Calu3 (cell line): ENCODE results near the gene FUNDC2. TPM values are rescaled to one million over a fixed set of nuclear protein-coding genes. Genes with fewer than 3 reads are reported as not detected.

ENCODE experiments used
- BruUV-seq: library from RNA; stranded (reverse); fragments of 400-500 nt; replicated peaks from 2 replicates; lab custom pipeline; 2021; lab: Mats Ljungman, UMichigan
- CTCF ChIA-PET: fragments of 300-600 bp; sonication (Branson Sonifier 250); formaldehyde crosslinking; loops from one replicate; lab custom pipeline; 2022; ENCODE audit warnings: antibody characterized with exemption; lab: Charles Lee
- DNase-seq: peaks from one replicate; pipeline ENCODE4 v3.0.0; 2022
- H3K27ac Mint-ChIP-seq: one replicate; pipeline ENCODE4 v1.8.0; 2022; ENCODE audit warnings: mixed read lengths; ENCODE audit not compliant: unreplicated experiment
- H3K27me3 Mint-ChIP-seq: one replicate; pipeline ENCODE4 v1.8.0; 2022; ENCODE audit warnings: mixed read lengths; ENCODE audit not compliant: unreplicated experiment
- H3K36me3 Mint-ChIP-seq: one replicate; pipeline ENCODE4 v1.8.0; 2022; ENCODE audit warnings: mild to moderate bottlenecking, moderate library complexity, mixed read lengths; ENCODE audit not compliant: insufficient read depth, unreplicated experiment
- H3K4me1 Mint-ChIP-seq: one replicate; pipeline ENCODE4 v1.8.0; 2022; ENCODE audit warnings: mild to moderate bottlenecking, low read depth, mixed read lengths; ENCODE audit not compliant: unreplicated experiment
- H3K4me3 Mint-ChIP-seq: one replicate; pipeline ENCODE4 v1.8.0; 2022; ENCODE audit warnings: mild to moderate bottlenecking, low read depth, moderate library complexity, mixed read lengths; ENCODE audit not compliant: unreplicated experiment
- H3K9me3 Mint-ChIP-seq: one replicate; pipeline ENCODE4 v1.8.0; 2022; ENCODE audit warnings: low read depth, mixed read lengths; ENCODE audit not compliant: unreplicated experiment
- CTCF ChIP-seq: fragments of 200-600 bp; IDR thresholded peaks from one replicate; pipeline ENCODE4 v1.8.0; 2022; ENCODE audit warnings: antibody characterized with exemption; ENCODE audit not compliant: unreplicated experiment
- intact Hi-C: fragments of 100-400 bp; cut with micrococcal nuclease; formaldehyde crosslinking; loops from one replicate; pipeline ENCODE4 v1.10.0; 2022; ENCODE audit not compliant: unreplicated experiment
- total RNA-seq: library from RNA; stranded (reverse); gene quantifications from 2 replicates; pipeline ENCODE4 v1.2.3, GENCODE V29; 2022

The FUNDC2 gene
- total RNA-seq, 1 experiment from 2014 or later, result 45.4 TPM

- Mint-ChIP-seq H3K27me3 (no peaks in the 10 kb centered on the region), H3K27ac (no peak overlapping the region), H3K4me1 (no peaks in the 10 kb centered on the region), H3K4me3 (no peak overlapping the region), H3K9me3 (no peaks in the 10 kb centered on the region), H3K36me3 (no peaks in the 10 kb centered on the region)
- TF ChIP-seq CTCF, result no peak
- CTCF ChIA-PET, result no interaction called here
- BruUV-seq, result no TSS peak
- DNase-seq, result no peak
- intact Hi-C loops, result no loop called here
These were observed 35.6 kb upstream of the FUNDC2 start for GRCh38 chrX:154991039-154991438.

- Mint-ChIP-seq H3K27me3 (no peaks in the 10 kb centered on the region), H3K36me3 (no peaks in the 10 kb centered on the region), H3K9me3 (no peaks in the 10 kb centered on the region), H3K4me3 (no peak overlapping the region), H3K27ac (no peak overlapping the region), H3K4me1 (no peaks in the 10 kb centered on the region)
- TF ChIP-seq CTCF, result no peak
- CTCF ChIA-PET, result no interaction called here
- DNase-seq, result no peak
- intact Hi-C loops, result no loop called here
- no TSS peak for BruUV-seq
These were observed 35.2 kb upstream of the FUNDC2 start for GRCh38 chrX:154991476-154991875.

DNA sequence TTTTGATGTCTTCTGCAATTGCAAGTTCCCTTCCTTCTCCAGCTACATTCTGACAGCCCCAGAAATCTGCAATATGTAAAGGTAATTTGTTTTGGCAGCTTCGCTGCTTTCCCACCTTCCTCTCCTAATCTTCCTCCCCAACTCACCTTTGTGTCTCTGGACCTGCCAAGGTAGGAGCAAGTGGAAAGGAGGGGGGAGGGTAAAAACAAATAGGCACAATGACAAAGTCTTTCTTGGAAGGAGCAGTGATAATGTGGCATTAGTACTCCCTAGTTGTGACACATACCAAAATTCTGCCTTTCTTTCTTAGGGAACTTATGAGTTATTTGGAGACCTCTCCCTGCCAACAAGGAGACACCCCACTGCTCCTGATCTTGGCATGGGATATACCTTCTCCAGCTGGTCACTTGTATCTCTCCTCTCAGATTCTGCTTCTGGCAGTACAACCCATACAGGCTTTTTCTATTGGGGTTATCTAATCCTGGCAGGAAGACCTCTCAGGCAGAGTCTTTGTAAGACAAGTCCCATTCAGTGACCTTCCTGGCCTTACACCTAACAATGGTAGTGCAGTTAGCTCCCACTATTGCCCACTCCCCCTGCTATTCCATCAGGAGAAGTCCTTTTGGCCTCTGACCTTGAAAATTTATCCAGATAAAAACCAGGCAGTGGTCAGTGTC lies 28.3 kb upstream of the FUNDC2 start:
- BruUV-seq, result no TSS peak
- Mint-ChIP-seq H3K9me3 (no peaks in the 10 kb centered on the region), H3K27me3 (no peaks in the 10 kb centered on the region), H3K4me3 (no peak overlapping the region), H3K36me3 (no peaks in the 10 kb centered on the region), H3K27ac (no peak overlapping the region), H3K4me1 (no peaks in the 10 kb centered on the region)
- intact Hi-C loops, result no loop called here
- TF ChIP-seq CTCF, result no peak
- CTCF ChIA-PET, result no interaction called here
- no peak for DNase-seq

DNA sequence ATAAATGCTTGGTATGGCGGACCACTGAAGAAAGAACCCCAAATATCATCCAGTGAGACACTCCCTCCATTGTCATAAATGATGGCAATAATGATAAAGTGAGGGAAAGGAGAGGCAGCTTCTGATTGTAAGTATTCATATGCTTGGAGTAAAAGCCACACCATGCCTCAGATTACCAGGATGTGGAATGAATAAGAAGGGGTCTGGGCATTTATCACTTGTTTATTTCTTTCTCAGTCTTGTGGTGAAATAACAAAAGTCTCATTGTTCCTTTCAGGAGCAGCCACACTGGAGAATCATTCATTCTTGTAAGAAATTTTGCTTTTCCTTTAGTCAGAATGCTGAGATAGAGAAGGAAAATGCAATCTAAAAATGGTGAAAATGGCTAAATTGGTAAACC lies 25.8 kb upstream of the FUNDC2 start:
- Mint-ChIP-seq H3K27ac (no peak overlapping the region), H3K27me3 (no peaks in the 10 kb centered on the region), H3K9me3 (no peaks in the 10 kb centered on the region), H3K4me1 (no peaks in the 10 kb centered on the region), H3K4me3 (no peak overlapping the region), H3K36me3 (no peaks in the 10 kb centered on the region)
- intact Hi-C loops, result no loop called here
- no peak for TF ChIP-seq CTCF
- BruUV-seq, result no TSS peak
- no peak for DNase-seq
- CTCF ChIA-PET, result no interaction called here
